Fibroblast of lung (primary cell): ENCODE results near the gene USP4. TPM values are rescaled to one million over a fixed set of nuclear protein-coding genes. Genes with fewer than 3 reads are reported as not detected.

Source experiments
- DNase-seq, 2 donors: peaks; one replicate each; pipeline versions ENCODE4 v3.0.0 to v3.0.0-alpha.2; 2010; ENCODE audit warnings: low read depth in 2 of 2
- H2AFZ ChIP-seq: 2 replicates; pipeline ENCODE4 v1.5.1; 2012; ENCODE audit warnings: low read length, control low read depth, inconsistent platforms
- H3K27ac ChIP-seq: 2 replicates; pipeline ENCODE4 v1.5.1; 2011; ENCODE audit warnings: low read length, control low read depth; ENCODE audit not compliant: insufficient read depth
- H3K27me3 ChIP-seq: 2 replicates; pipeline ENCODE4 v1.5.1; 2011; ENCODE audit warnings: mild to moderate bottlenecking, low read length; ENCODE audit not compliant: control insufficient read depth, insufficient read depth
- H3K36me3 ChIP-seq: 2 replicates; pipeline ENCODE4 v1.5.1; 2011; ENCODE audit warnings: low read length; ENCODE audit not compliant: control insufficient read depth, insufficient read depth
- H3K4me1 ChIP-seq: 2 replicates; pipeline ENCODE4 v1.5.1; 2011; ENCODE audit warnings: low read length; ENCODE audit not compliant: control insufficient read depth, insufficient read depth; ENCODE audit errors: extremely low read depth
- H3K4me2 ChIP-seq: 2 replicates; pipeline ENCODE4 v1.5.1; 2011; ENCODE audit warnings: low read length, control low read depth; ENCODE audit not compliant: insufficient read depth; ENCODE audit errors: extremely low read depth
- H3K4me3 ChIP-seq, 4 experiments: fragments of 200-600 bp in 1 of 4; sonication (generic) in 1 of 4; replicated peaks in 1 of 4; 2 replicates each; pipeline ENCODE4 v1.5.1; 2011 to 2016; ENCODE audit warnings: low read length in 4 of 4, low read depth in 3 of 4, mild to moderate bottlenecking in 3 of 4, control low read depth in 2 of 4, inconsistent platforms in 1 of 4, mixed read lengths in 1 of 4; ENCODE audit not compliant: insufficient read depth in 1 of 4; ENCODE audit errors: control extremely low read depth in 1 of 4
- H3K79me2 ChIP-seq: 2 replicates; pipeline ENCODE4 v1.5.1; 2012; ENCODE audit warnings: mild to moderate bottlenecking, low read length, inconsistent platforms; ENCODE audit not compliant: control insufficient read depth, insufficient read depth
- H3K9ac ChIP-seq: 2 replicates; pipeline ENCODE4 v1.5.1; 2011; ENCODE audit warnings: mild to moderate bottlenecking, low read length, control low read depth; ENCODE audit not compliant: insufficient read depth
- H3K9me3 ChIP-seq: 2 replicates; pipeline ENCODE4 v1.5.1; 2012; ENCODE audit warnings: low read depth, low read length; ENCODE audit not compliant: control insufficient read depth, insufficient read depth
- H4K20me1 ChIP-seq: 2 replicates; pipeline ENCODE4 v1.5.1; 2011; ENCODE audit warnings: low read length; ENCODE audit not compliant: control insufficient read depth, insufficient read depth; ENCODE audit errors: extremely low read depth
- CTCF ChIP-seq, 2 donors: IDR thresholded peaks in 1 of 2; conservative IDR thresholded peaks in 1 of 2; 1 replicate in 1 of 2; 2 replicates in 1 of 2; pipeline ENCODE4 v1.5.1; 2011 to 2012; ENCODE audit warnings: low read length in 2 of 2, control low read depth in 1 of 2, inconsistent platforms in 1 of 2, low read depth in 1 of 2, mild to moderate bottlenecking in 1 of 2
- EZH2 ChIP-seq: IDR thresholded peaks from 2 replicates; pipeline ENCODE4 v1.5.1; 2012; ENCODE audit warnings: low read length, control low read depth, mild to moderate bottlenecking; ENCODE audit errors: missing control alignments
- polyA plus RNA-seq, 2 donors: library from polyadenylated mRNA; depleted of rRNA in 1 of 2; stranded (reverse) in 1 of 2; unstranded in 1 of 2; fragments of >200 nt; gene quantifications; 2 replicates each; pipeline ENCODE4 v1.2.1, GENCODE V29; 2011 to 2012; ENCODE audit warnings: missing spikeins in 1 of 2
- total RNA-seq: library from RNA; depleted of rRNA; stranded (reverse); fragments of >200 nt; gene quantifications from 2 replicates; pipeline ENCODE4 v1.2.1, GENCODE V29; 2014

The USP4 gene
- total and polyA plus RNA-seq, 2 donors (not counting 1 experiment from before 2014, with no cell fraction given), result 28.7 to 47.1 TPM

- Histone ChIP-seq H3K9me3 (no peaks in the 10 kb centered on the region), H2AFZ (no peak overlapping the region), H3K4me1 (no peaks in the 10 kb centered on the region), H3K4me2 (no peak overlapping the region), H3K27ac (no peak overlapping the region), H3K4me3 (no peak overlapping the region), H3K36me3 (peaks cover 2% of the 10 kb centered on the region), H3K27me3 (no peaks in the 10 kb centered on the region), H3K9ac (no peak overlapping the region), H3K79me2 (no peaks in the 10 kb centered on the region), H4K20me1 (no peaks in the 10 kb centered on the region)
- DNase-seq, result no peak
- TF ChIP-seq CTCF (conservative IDR thresholded peaks at IDR 0.05 in 1 of 2, IDR thresholded peaks at IDR 0.05 in 1 of 2; ENCODE audit: low read depth in 1 of 2, low read length in 2 of 2) (no peak), EZH2 (no peak)
Measured at GRCh38 chr3:49266410-49267095, 73.3 kb downstream of the USP4 start.

GRCh38 chr3:49265661-49266386, 74.0 kb downstream of the USP4 start:
- H3K9ac ChIP-seq, result no peak overlapping the region
- TF ChIP-seq CTCF (conservative IDR thresholded peaks at IDR 0.05 in 1 of 2, IDR thresholded peaks at IDR 0.05 in 1 of 2; ENCODE audit: low read depth in 1 of 2, low read length in 2 of 2) (no peak), EZH2 (no peak)
- H3K4me3 ChIP-seq, result no peak overlapping the region
- no peaks in the 10 kb centered on the region for H3K79me2 ChIP-seq
- H3K4me1 ChIP-seq, result no peaks in the 10 kb centered on the region
- H2AFZ ChIP-seq, result no peak overlapping the region
- H3K27me3 ChIP-seq, result no peaks in the 10 kb centered on the region
- H3K4me2 ChIP-seq, result no peak overlapping the region
- H4K20me1 ChIP-seq, result no peaks in the 10 kb centered on the region
- H3K27ac ChIP-seq, result no peak overlapping the region
- no peaks in the 10 kb centered on the region for H3K9me3 ChIP-seq
- DNase-seq, result no peak
- H3K36me3 ChIP-seq, result peaks cover 2% of the 10 kb centered on the region

- Histone ChIP-seq H3K4me1 (no peaks in the 10 kb centered on the region), H3K9me3 (no peaks in the 10 kb centered on the region), H3K36me3 (no peaks in the 10 kb centered on the region), H3K4me2 (no peak overlapping the region), H3K79me2 (no peaks in the 10 kb centered on the region), H3K27me3 (no peaks in the 10 kb centered on the region), H2AFZ (no peak overlapping the region), H3K9ac (no peak overlapping the region), H4K20me1 (no peaks in the 10 kb centered on the region), H3K4me3 (no peak overlapping the region), H3K27ac (no peak overlapping the region)
- TF ChIP-seq CTCF (conservative IDR thresholded peaks at IDR 0.05 in 1 of 2, IDR thresholded peaks at IDR 0.05 in 1 of 2; ENCODE audit: low read depth in 1 of 2, low read length in 2 of 2), result no peak
- no peak for TF ChIP-seq EZH2
- DNase-seq, result peak in 1 of 2 donors; percentile 12
Measured at GRCh38 chr3:49263159-49263889, 76.5 kb downstream of the USP4 start.
